Fibroblast of upper back skin (primary cell): ENCODE measurements around the gene UBE2M.
"Not testable (repeated sequence)": the region's sequence is repeated elsewhere in the genome, so short reads cannot be mapped to it uniquely, and the experiment has no call there.

Experiments used
- DNase-seq: peaks from one replicate; pipeline ENCODE4 v3.0.0-alpha.2; 2013

The UBE2M gene

DNA sequence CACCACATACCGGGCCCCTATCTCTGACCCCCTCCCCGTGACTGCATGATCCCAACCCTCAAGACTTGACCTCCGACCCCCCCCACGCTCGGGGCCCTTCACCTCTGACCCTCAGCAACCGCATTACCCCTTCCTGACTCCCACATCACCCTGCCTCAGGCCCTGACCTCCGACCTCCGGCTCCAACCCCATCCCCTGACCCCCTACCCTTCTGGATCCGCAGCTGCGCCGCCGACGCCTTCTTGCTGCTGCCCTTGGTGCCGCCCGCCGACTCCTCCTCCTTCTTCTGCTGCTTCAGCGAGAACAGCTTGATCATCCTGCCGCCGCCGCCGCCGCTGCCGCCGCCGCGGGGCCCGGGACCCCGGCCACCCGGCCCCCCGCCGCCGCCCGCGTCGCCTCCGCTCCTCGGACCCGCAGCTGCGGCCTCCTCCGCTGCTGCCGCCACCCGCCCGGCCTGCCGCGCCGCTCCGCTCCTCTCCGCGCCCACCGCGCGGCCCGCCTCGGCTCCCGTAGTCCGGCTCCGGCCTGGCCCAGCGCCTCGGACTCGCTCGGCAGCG lies at the start of gene UBE2M:
TSS of gene UBE2M (minus strand) at position 546 of the 557 bp plus-strand sequence. CDS start at position 316, 230 bp downstream.
- no peak for DNase-seq

DNA sequence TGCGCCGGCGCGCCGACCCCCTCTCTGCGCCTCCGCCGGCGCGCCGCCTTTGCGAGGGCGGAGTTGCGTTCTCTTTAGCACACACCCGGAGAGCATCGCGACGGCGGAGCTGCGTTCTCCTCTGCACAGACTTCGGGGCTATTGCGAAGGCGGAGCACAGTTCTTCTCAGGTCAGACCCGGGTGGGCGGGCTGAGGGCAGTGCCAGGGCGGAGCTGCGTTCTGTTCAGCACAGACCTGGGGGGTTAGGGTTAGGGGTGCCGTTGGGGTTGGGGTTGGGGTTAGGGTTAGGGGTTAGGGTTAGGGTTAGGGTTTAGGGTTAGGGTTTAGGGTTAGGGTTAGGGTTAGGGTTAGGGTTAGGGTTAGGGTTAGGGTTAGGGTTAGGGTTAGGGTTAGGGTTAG lies 48.8 kb upstream of the UBE2M start:
- not testable (repeated sequence) for DNase-seq

DNA sequence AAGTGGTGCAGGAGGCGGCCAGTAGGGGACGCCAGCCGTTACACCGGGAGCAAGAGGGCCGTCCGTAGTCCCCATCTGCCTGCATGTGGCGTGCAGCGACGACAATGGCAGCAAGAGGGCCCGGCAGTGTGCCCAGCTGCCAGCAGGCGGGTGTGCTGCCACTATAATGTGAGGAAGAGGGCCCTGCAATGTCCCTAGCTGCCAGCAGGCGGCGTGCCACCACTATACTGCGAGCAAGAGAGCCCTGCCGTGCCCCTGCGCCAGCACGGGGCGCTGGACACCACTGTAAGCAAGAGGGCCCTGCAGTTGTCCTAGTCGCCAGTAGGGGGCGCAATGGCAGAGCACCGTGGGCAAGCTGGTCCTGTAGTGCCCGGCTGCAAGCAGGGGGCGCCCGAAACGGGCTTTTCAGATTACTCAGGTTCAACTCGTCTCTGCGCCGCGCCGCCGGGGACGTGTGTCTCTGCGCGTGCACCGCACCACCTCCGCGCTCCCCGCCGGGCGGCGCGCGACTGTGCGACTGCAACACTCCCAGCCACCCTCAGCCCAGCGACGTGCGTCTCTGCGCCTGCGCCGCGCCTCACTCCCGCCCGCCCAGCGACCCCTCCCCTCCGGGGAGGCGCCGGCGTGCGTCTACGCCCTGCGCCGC lies 48.0 kb upstream of the UBE2M start:
- DNase-seq = not testable (repeated sequence)

DNA sequence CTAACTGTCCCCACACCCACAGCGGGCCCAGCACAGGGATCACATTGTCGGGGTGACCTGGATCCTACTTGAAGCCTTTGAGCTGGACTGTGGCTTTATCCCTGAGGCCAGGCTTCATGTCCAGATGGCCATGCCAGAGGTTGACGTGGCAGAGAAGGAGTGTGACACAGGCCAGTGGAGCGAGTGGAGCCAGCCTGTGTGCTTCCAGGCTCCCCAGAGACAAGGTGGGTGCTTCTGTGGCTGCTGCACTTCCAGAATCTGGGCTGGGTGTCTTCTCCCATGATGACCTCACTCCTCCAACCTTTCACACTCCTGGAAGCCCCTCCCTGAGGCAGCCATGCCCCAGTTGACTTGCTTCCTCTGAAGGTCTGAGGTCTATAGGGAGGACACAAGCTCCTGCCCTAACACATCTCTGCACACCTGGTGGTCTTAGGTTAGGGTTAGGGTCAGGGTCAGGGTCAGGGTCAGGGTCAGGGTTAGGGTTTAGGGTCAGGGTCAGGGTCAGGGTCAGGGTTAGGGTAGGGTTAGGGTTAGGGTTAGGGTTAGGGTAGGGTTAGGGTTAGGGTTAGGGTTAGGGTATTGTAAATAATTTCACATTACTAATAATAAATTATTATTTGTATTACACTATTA lies 27.8 kb upstream of the UBE2M start:
- DNase-seq = no peak

DNA sequence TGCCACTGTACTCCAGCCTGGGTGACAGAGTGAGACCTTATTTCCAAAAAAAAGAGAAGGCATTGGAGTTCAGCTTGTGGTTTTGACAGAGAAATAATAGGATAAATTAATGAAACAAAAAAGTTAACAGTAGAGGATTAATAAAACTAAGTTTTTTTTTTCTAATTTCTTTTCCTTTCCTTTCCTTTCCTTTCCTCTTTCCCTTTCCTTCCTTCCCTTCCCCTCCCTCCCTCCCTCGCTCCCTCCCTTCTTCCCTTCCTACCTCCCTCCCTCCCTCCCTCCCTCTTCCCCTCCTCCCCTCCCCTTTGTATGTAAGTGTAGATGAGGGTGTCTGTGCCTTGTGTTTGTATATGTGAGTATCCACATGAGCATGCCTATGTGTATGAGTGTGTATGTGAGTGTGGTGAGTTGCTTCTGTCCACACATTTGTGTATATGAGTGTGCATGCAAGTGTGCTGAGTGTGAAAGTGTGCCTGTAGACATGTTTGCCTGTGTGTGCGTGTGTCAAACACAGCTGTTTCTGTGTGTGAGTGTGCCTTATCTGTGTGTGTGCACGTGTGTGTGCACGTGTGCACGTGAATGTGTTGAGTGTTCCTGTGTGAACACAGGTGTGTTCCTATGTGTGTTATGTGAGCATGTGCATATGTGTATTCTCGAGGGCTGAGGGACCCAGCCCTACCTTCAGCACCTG lies 27.2 kb upstream of the UBE2M start:
- no peak for DNase-seq

DNA sequence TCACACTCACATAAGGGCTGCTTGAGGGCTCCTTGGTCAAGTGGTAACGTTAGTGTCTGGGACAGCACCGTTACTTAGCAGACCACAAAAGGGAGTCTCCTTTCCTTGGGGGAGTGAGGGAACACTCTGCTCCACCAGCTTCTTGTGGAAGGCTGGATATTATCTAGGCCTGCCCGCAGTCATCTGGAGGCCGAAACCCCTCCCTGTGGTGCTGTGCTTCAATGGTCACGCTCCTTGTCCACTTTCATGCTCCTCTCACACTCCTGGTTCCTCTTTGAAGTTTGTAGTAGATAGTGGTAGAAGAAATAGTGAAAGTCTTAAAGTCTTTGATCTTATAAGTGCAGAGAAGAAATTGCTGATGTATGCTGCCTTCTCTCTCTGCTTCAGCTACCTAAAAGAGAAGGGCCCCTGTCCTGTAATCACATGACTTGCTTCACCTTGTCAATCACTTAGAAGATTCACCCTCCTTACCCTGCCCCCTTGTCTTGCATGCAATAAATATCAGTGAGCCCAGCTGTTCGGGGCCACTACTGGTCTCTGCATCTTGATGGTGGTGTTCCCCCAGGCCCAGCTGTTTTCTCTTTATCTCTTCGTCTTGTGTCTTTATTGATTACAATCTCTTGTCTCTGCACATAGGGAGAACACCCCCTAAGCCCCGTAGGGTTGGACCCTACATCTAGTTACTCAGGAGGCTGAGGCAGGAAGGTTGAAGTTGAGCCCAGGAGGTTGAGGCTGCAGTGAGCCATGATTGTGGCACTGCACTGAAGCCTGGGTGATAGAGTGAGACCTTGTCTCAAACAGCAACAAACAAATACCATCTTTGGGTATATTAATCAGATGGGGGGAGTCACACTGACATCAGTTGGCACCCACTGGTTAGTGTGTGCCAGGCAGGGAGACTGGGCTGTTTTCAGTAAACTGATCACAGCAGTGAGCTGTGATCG lies 26.4 kb upstream of the UBE2M start:
- no peak for DNase-seq

DNA sequence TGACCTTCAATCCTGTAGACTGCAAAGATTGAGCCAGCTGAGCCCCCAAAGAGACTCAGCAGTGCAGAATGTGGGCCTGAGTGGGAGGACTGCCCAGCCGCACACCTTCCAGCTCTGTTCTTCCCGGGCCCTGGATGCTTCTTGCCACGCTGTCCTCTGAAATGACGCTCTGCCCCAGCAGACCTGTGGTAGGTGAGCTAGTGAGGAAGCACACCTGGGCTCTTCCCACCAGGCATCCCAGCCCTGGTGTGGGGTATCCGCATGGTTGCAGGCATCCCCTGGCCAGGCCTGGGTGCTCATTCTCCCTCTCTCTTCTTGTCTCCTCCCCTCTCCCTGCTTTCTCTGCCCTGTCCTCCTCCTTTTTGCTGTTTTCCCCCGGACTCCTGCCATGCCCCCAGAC lies 24.6 kb upstream of the UBE2M start:
- DNase-seq = no peak

DNA sequence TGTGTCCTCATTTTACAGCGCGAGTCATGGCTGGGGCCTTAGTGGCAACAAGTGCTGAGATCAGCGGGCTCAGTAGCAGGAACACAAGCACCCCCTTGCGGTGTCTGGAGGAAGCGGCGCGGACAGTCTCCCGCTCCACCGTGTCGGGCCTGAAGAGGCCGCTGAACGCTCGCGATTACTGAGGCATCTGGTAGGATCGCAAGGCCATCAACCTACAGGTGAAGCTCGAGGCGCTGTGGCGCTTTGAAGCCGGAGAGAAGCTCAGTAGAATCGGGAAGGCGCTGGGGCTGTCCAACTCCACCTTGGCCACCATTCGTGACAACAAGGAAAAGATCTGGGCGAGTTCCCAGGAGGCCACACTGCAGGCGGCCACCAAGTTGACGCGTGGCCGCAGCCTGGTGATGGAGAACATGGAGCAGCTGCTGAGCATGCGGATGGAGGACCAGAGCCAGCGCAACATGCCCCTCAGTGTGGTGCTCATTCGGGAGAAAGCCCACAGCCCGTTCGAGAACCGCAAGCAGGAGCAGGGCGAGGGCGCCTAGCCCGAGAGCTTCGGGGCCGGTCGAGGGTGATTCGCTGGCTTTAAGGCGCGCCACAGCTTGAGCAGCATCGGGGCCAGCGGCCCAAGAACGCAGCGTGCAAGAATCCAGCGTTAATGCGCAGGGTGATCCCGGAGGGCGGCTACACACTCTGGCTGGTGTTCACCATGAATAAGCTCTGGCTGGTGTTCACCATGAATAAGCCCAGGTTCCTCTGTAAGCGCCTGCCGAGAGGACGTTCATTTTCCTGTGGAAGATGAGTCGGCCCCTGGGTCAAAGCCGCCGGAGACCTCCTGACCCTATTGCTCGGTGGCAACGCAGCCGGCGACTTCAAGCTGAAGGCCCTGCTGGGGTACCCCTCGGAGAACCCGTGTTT lies 23.1 kb upstream of the UBE2M start:
- peak; percentile 84 for DNase-seq

DNA sequence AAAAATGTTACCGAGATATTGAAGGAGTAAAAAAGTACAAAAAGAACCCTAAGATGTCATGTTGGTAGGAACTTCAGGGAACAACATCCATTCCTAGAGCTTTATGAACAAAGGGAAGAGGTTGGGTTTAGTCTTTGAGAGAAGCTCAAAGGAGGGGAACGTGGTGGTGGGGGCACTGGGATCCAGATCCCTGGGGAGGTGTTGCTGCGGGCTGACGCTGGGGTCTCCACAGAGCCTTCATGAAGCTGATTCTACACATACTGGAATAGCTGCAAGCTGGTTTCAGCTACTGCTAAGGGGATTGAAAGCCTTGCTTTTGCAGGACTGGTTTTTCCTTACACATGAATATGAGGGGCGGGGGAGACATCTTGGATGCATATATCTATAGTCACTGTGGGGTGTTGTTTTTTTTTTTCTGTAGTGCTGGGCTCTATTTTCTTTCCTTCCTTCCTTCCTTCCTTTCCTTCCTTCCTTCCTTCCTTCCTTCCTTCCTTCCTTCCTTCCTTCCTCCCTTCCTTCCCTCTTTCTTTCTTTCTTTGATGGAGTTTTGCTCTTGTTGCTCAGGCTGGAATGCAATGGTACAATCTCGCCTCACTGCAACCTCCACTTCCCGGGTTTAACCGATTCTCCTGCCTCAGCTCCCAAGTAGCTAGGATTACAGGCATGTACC lies 21.2 kb upstream of the UBE2M start:
- DNase-seq = no peak

DNA sequence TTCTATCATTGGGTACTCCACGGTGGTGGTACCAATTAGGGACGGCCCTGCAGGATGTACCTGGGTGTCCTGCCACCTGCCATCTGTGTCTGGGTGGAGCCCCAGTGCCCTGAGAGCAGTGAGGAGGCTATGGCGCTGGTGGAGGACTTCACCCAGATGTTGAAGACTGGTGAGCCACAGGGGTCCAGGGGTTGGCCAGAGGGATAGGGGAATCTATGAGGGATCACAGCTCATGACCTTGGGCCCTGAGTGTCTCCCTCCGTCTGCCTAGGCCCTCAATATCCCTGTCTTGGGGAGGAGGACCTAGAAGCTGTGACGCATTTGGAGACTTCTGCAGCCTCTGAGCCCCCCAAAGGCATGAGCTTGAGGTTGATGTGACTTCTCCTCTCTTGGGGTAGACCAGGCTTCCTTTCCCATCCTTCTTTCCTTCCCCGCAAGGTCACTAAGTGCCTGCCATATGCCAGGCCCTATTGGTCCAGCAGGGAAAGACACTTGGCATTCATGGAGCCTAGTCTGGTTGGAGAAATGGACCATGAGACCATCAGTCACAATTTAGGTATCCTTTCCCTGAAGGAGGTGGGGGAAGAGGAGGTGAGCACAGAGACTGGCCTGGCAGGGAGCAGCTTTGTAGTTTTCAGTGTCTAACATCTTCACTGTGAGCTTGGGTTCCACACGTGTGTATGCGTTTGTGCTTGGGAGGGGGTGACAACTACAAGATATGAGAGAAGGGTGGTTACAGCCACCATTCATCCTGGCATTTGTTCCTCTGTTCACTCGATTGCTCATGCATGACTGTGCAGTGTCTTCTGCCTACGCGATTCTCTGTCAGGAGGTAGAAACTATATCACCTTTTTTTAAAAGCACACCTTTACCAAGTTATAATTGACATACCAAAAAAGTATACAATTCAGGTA lies 19.9 kb upstream of the UBE2M start:
- no peak for DNase-seq

DNA sequence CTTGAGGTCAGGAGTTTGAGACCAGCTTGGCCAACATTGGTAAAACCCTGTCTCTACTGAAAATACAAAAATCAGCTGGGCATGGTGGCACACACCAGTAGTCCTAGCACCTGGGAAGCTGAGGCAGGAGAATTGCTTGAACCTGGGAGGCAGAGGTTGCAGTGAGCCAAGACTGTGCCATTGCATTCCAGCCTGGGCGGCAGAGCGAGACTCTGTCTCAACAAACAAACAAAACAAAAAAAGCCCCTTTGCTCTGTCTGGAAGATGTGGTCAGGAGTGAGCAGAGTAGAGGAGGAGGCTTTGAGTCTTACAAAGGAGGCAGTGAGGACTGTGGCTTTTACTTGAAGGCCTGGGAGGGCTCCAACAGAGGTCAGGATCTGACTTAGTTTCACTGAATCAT lies 19.2 kb upstream of the UBE2M start:
- DNase-seq = not testable (repeated sequence)

DNA sequence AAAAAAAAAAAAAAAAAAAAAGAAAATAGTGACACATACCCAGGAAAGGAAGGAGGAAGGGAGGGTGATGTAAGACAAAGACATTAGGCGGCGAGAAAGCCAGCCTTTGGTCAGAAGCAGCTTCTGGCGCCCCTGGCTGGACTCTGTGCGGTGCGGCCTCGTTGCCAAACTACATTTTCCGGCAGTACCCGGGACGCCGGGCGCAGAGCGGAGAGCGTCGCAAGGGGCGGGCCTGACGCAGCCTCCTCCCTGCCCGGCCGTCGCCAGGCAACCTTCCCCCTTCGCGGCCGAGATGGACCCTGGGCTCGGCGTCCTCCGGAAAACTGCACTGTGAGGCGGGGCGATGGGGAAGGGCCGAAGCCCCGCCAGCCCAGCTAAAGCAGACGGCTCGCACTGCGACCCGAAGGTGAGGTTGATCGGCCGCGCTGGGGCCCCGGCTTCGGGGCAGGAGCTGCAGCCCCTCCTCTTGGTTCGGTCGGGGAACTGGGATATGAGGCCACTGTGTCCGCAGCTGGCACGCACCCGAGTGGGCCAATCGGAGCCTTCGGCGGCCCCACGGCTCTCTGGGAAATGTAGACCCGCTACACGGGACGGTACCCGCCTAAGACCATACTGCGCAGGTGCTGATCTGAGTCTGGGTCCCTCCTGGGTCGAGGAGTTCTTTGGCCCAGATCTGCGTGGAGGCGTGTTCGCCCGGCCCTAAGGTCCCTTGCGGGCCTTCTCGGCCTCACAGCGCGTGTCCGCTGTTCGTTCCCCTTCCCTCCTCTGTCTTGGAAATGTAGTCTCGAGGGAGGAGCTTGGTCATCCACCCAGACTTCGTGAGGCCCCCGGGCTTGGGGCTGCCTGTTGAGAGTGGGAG lies 17.0 kb upstream of the UBE2M start:
- DNase-seq = peak; percentile 91

DNA sequence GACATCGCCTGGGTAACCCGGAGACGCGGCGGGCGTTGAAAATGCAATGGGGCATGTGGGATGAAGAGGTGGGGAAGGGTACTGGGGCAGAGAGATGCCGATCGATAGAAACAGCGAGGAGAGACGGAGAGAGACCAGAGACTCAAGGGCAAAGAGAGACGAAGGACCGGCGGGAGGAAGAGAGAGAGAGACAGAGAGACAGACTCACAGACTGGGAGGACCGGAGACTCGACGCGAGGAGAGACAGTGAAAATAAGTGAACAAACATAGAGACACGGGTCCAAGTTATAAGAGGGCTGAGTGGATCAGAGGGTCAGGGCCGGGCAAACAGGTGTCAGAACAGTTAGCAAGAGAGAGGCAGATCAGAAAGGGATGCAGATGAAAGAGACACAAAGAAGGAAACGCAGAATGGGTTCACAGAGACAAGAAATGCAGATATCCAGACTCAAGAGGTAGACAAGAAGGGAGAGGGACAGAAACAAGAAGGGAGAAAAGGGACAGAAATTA lies 15.3 kb upstream of the UBE2M start:
- no peak for DNase-seq

DNA sequence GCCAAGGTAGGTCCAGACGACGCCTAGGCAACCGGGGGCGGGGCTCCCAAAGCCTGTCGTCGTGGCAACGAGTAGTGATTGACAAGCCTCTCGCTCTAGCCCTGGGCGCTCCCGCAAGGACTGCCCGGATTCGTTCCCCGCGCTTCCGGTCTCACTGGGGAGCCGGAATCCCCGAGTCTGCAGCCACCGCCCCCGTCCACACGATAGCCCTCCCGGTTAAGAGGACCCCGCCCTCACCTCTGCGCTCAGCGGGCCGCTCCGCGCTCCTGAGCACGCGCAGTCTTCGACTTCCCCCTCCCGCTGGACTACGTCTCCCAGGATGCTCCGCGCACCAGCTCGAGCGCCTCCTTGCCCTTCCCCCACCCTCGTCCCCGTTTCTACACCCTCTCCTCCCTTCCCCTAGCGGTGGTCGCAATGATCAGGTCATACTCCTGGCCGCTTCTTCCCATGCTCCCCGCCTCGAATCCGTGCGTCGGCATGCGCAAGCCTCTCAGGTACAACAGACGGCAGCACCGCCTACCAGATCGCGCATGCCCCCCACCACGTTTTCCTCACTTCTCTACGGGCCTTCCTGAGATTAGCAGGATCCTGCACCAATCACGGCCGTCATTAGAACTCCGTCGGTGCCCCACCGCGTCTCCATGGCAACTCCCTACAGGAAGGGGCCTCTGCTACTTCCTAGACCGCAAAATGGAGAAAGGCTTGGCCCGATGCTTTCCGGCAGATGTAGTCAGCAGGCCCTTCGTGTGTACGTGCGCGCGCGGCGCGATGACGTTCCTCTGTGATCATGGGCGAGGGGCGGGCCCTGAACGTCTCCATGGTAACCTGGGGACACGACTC lies 14.6 kb upstream of the UBE2M start, which contains the start of gene MZF1:
TSS of gene MZF1 (minus strand) at position 518 of the 840 bp plus-strand sequence. CDS start 1,946 bp downstream, outside the sequence.
- DNase-seq = peak; percentile 100

DNA sequence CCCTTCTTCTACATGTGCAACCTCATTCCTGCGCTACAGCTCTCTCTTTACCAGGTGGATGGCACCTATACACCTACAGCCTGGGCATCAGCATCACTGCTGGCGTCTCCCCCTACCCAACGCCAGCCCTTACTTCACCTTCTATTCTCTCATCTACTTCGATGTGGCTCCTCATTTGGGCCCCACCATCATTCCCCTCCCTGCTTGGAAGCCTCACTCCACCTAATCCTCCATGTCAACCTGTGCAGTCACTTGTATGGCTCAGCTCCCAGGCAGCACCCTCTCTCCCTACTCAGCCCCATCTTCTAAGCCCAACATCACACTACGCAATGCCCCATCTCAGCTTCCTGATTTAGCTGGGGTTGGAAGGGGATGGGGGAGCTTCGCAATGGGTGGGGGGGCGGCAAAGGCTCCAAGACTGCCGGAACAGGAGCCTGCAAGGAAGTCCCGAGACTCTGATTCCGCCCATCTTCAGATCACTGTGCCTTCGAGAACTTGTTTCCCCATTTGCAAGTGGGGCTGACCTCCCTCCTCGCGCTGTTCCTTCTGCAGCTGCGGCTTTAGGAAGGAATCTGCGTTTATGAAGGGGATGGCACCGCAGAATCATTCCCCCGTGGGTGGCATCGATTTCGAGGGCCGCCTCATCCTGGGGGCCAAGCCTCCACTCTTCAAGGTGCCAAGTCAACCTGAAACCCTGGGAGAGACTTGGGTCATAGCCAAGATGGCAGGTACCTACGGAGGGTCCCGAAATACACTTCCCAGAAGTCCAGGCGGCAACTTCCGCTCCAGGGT lies 13.8 kb upstream of the UBE2M start:
- DNase-seq = no peak

DNA sequence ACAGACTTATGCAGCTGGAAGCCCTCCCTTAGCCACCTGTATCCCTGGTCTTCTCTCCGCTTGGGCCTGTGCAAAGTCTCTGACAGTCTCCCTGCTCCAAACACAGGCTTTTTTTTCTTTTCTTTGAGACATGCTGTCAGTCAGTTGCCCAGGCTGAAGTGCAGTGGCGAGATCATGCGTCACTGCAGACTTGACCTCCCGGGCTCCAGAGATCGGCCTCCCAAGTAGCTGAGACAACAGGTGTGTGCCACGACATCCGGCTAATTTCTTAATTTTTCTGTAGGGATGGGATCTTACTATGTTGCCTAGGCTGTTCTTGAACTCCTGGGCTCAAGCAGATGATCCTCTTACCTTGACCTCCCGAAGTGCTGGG lies 13.2 kb upstream of the UBE2M start:
- no peak for DNase-seq
